Vagina (tissue), 2 donors: ENCODE measurements around the gene GALNT2.

Source experiments
- CTCF ChIP-seq, 3 experiments: fragments of 450-650 bp in 2 of 3; fragments of 200-600 bp in 1 of 3; sonication (generic) in 1 of 3; IDR thresholded peaks; one replicate each; pipeline ENCODE4 v1.5.1; 2017 to 2019; ENCODE audit warnings: antibody characterized with exemption in 3 of 3, mild to moderate bottlenecking in 2 of 3, moderate library complexity in 2 of 3
- POLR2A ChIP-seq, 2 donors: fragments of 450-650 bp; IDR thresholded peaks; one replicate each; pipeline ENCODE4 v1.6.1; 2017; ENCODE audit warnings: antibody characterized with exemption in 2 of 2, mild to moderate bottlenecking in 2 of 2, moderate library complexity in 2 of 2
- POLR2AphosphoS5 ChIP-seq, 2 donors: sonication (generic); formaldehyde crosslinking; IDR thresholded peaks; one replicate each; pipeline ENCODE4 v1.9.0; 2017; ENCODE audit warnings: antibody characterized with exemption in 2 of 2, mild to moderate bottlenecking in 2 of 2, low read depth in 1 of 2; ENCODE audit not compliant: insufficient read depth in 1 of 2

GRCh38 chr1:230087717-230088105, 20.7 kb downstream of the GALNT2 start:
- TF ChIP-seq POLR2AphosphoS5 (IDR thresholded peaks at IDR 0.05; ENCODE audit: insufficient read depth in 1 of 2, low read depth in 1 of 2) = no peak
- TF ChIP-seq CTCF (IDR thresholded peaks at IDR 0.05) = no peak
- no peak for TF ChIP-seq POLR2A (IDR thresholded peaks at IDR 0.05)
